ENCODE measurements around the gene NR5A1.

The NR5A1 gene

GRCh38 chr9:124480621-124480981 lies 26.6 kb downstream of the NR5A1 start:
- DNase-seq (ENCODE audit: low read depth in 2 of 2), result no peak

GRCh38 chr9:124479947-124480620 lies 27.1 kb downstream of the NR5A1 start:
- no peak for DNase-seq (ENCODE audit: low read depth in 2 of 2)

- no peak for DNase-seq (ENCODE audit: low read depth in 2 of 2)
Observed at GRCh38 chr9:124479371-124479770, 27.8 kb downstream of the NR5A1 start.

- no peak for DNase-seq (ENCODE audit: low read depth in 2 of 2)
Observed at GRCh38 chr9:124478354-124478753, 28.8 kb downstream of the NR5A1 start.

- no peak for DNase-seq (ENCODE audit: low read depth in 2 of 2)
Observed at GRCh38 chr9:124477648-124478285, 29.4 kb downstream of the NR5A1 start.

GRCh38 chr9:124477211-124477647 lies 30.0 kb downstream of the NR5A1 start:
- DNase-seq (ENCODE audit: low read depth in 2 of 2), result no peak

- no peak for DNase-seq (ENCODE audit: low read depth in 2 of 2)
Observed at GRCh38 chr9:124475868-124476690, 31.1 kb downstream of the NR5A1 start.

- no peak for DNase-seq (ENCODE audit: low read depth in 2 of 2)
Observed at GRCh38 chr9:124475158-124475867, 31.9 kb downstream of the NR5A1 start.

GRCh38 chr9:124474151-124474550 lies 33.0 kb downstream of the NR5A1 start:
- no peak for DNase-seq (ENCODE audit: low read depth in 2 of 2)

GRCh38 chr9:124473310-124473709 lies 33.9 kb downstream of the NR5A1 start:
- DNase-seq (ENCODE audit: low read depth in 2 of 2), result no peak

- DNase-seq (ENCODE audit: low read depth in 2 of 2), result no peak
Observed at GRCh38 chr9:124472770-124473169, 34.4 kb downstream of the NR5A1 start.

- DNase-seq (ENCODE audit: low read depth in 2 of 2), result no peak
Observed at GRCh38 chr9:124471761-124472160, 35.4 kb downstream of the NR5A1 start.

- no peak for DNase-seq (ENCODE audit: low read depth in 2 of 2)
Observed at GRCh38 chr9:124470726-124471125, 36.5 kb downstream of the NR5A1 start.

GRCh38 chr9:124470306-124470705 lies 36.9 kb downstream of the NR5A1 start:
- DNase-seq (ENCODE audit: low read depth in 2 of 2), result no peak

- no peak for DNase-seq (ENCODE audit: low read depth in 2 of 2)
Observed at GRCh38 chr9:124469011-124469832, 38.0 kb downstream of the NR5A1 start.

- no peak for DNase-seq (ENCODE audit: low read depth in 2 of 2)
Observed at GRCh38 chr9:124468061-124468740, 39.0 kb downstream of the NR5A1 start.

GRCh38 chr9:124467410-124468060 lies 39.7 kb downstream of the NR5A1 start:
- DNase-seq (ENCODE audit: low read depth in 2 of 2), result no peak

GRCh38 chr9:124465736-124466135 lies 41.5 kb downstream of the NR5A1 start:
- DNase-seq (ENCODE audit: low read depth in 2 of 2), result no peak

GRCh38 chr9:124462739-124463138 lies 44.5 kb downstream of the NR5A1 start:
- no peak for DNase-seq (ENCODE audit: low read depth in 2 of 2)

GRCh38 chr9:124458441-124458840 lies 48.8 kb downstream of the NR5A1 start:
- no peak for DNase-seq (ENCODE audit: low read depth in 2 of 2)
